ENCODE measurements around the gene PHAF1. TPM values are rescaled to one million over a fixed set of nuclear protein-coding genes. Genes with fewer than 3 reads are reported as not detected.

PHAF1 gene
- total RNA-seq, 1 experiment from 2014 or later, result 15.7 TPM

- in situ Hi-C loops (cut with HindIII; ENCODE audit: low pct_unique_long_range_greater_than_20kb, low sequenced_read_pairs) (no loop called here), intact Hi-C loops (cut with micrococcal nuclease; ENCODE audit: unreplicated experiment) (loop anchor here (10.0 kb wide), 1 partner anchor 232 kb away; no protein-coding TSS in a partner anchor)
- TF ChIP-seq POLR2AphosphoS5 (IDR thresholded peaks at IDR 0.05; ENCODE audit: low read depth, low read length) (no peak), REST (IDR thresholded peaks at IDR 0.05; ENCODE audit: insufficient read depth in 1 of 2, low read depth in 2 of 2, low read length in 1 of 2) (no peak), CTCF (IDR thresholded peaks at IDR 0.05) (no peak), TCF7L2 (IDR thresholded peaks at IDR 0.05; ENCODE audit: low read depth, low read length) (no peak), SIN3A (IDR thresholded peaks at IDR 0.05; ENCODE audit: borderline replicate concordance, insufficient read depth, low read depth, low read length) (no peak)
- no peak for DNase-seq (ENCODE audit: low read depth, low spot score)
- BruUV-seq (replicated peaks), result no TSS peak
- ATAC-seq, result no peak
- no peak overlapping the region for H3K27ac ChIP-seq (ENCODE audit: low read length)
- POLR2A ChIA-PET, result no interaction called here
- CTCF ChIA-PET, result no interaction called here
- peaks cover 12% of the 10 kb centered on the region for H3K4me1 ChIP-seq (ENCODE audit: control insufficient read depth, insufficient read depth, low read length)
- no peaks in the 10 kb centered on the region for H3K27me3 ChIP-seq (ENCODE audit: control insufficient read depth, insufficient read depth, low read length)
- H3K36me3 ChIP-seq (ENCODE audit: control insufficient read depth, insufficient read depth, low read length), result peaks cover 4% of the 10 kb centered on the region; the same call in 1 of the 2 replicates
- H3K9me3 ChIP-seq (ENCODE audit: control insufficient read depth, insufficient read depth, low read depth, low read length), result no peaks in the 10 kb centered on the region
- no peak overlapping the region for H3K4me3 ChIP-seq (ENCODE audit: low read depth in 2 of 2, low read length in 2 of 2)
These were observed 76.8 kb downstream of the PHAF1 start for GRCh38 chr16:67186550-67186950.

DNA sequence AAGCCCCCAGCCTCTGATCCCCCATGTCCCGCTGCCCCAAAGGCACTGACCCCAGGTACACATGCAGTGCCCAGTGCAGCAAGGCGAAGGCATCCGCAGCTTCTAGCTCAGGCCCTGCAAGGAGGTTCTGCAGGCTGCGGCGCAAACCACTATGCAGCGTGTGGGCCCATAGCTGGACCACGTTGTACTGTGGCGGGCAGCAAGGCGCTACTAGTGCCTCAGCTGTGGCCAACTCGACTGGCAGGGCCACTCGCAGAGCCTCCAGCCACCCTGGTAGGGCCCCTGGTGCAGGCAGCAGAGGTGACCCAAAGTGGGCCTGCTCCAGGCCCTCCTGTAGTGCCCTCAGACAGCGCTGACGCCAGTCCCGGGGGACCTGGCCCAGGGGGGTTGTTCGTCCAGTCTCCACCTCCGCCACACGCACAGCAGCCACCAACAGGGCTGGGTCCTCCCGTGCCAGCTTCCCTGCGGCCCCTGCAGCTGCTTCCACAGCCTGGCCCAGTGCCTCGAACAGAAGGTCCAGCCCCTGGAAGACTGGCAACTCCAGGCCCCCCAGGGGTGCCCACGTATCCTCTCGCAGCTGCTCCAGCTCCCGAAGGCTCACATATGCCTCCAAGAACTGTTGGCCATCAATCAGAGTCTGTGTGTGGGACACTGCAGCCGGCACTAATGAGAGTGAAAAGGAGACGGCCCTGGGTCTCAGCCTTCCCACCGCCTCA, 77.6 kb downstream of the PHAF1 start:
- no peak for DNase-seq (ENCODE audit: low read depth, low spot score)
- intact Hi-C loops (cut with micrococcal nuclease; ENCODE audit: unreplicated experiment) (loop anchor here (10.0 kb wide), 1 partner anchor 233 kb away; no protein-coding TSS in a partner anchor), in situ Hi-C loops (cut with HindIII; ENCODE audit: low pct_unique_long_range_greater_than_20kb, low sequenced_read_pairs) (no loop called here)
- no TSS peak for BruUV-seq (replicated peaks)
- Histone ChIP-seq H3K4me1 (ENCODE audit: control insufficient read depth, insufficient read depth, low read length) (peaks cover 11% of the 10 kb centered on the region), H3K4me3 (ENCODE audit: low read depth in 2 of 2, low read length in 2 of 2) (no peak overlapping the region), H3K36me3 (ENCODE audit: control insufficient read depth, insufficient read depth, low read length) (peaks cover 6% of the 10 kb centered on the region; the same call in 1 of the 2 replicates), H3K27ac (ENCODE audit: low read length) (no peak overlapping the region), H3K27me3 (ENCODE audit: control insufficient read depth, insufficient read depth, low read length) (no peaks in the 10 kb centered on the region), H3K9me3 (ENCODE audit: control insufficient read depth, insufficient read depth, low read depth, low read length) (no peaks in the 10 kb centered on the region)
- no peak for ATAC-seq
- ChIA-PET CTCF (no interaction called here), POLR2A (no interaction called here)
- TF ChIP-seq CTCF (IDR thresholded peaks at IDR 0.05), result no peak
- TF ChIP-seq POLR2AphosphoS5 (IDR thresholded peaks at IDR 0.05; ENCODE audit: low read depth, low read length), result no peak
- TF ChIP-seq TCF7L2 (IDR thresholded peaks at IDR 0.05; ENCODE audit: low read depth, low read length), result no peak
- TF ChIP-seq REST (IDR thresholded peaks at IDR 0.05; ENCODE audit: insufficient read depth in 1 of 2, low read depth in 2 of 2, low read length in 1 of 2), result no peak
- TF ChIP-seq SIN3A (IDR thresholded peaks at IDR 0.05; ENCODE audit: borderline replicate concordance, insufficient read depth, low read depth, low read length), result no peak

Data from Panc1 (cell line).